ENCODE results near the gene PLEKHH3. TPM values are rescaled to one million over a fixed set of nuclear protein-coding genes. Genes with fewer than 3 reads are reported as not detected.
A peak's percentile ranks its signal among the peaks of the same experiment; 100 is the strongest.

Gene PLEKHH3
- total and polyA plus RNA-seq, 8 donors: 22.5 to 55.5 (median 35.0) TPM

DNA sequence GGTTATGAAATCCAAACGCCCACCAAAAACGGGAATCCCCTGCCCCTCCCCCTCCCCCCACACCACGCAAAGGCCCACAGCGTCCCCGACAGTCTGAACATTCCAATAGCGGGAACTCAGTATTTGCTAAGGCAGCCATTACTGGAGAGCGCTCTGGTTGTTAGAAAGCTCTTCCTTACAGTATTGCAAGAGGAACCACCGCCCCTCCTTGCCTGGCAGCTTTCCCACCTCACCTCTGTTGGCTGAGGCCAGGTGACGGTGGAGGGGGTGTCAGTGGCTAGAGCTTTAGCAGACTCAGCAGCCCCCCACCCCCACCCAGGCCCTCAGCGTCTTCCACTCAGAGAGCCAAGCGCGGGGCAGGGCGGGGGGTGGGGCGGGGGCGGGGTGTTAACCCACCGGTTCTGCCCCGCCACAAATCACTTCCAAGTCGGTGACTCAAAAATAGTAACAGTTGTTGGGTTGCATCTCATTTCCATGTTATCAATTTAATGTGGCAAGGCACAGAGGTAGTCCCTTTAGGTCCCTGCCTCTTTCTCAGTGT, 2.2 kb upstream of the PLEKHH3 start:
- H3K9me3 ChIP-seq: no peaks in the 10 kb centered on the region
- H3K27ac ChIP-seq: peak overlapping the region; percentile 91 to 92
- TF ChIP-seq, protein P1, sequence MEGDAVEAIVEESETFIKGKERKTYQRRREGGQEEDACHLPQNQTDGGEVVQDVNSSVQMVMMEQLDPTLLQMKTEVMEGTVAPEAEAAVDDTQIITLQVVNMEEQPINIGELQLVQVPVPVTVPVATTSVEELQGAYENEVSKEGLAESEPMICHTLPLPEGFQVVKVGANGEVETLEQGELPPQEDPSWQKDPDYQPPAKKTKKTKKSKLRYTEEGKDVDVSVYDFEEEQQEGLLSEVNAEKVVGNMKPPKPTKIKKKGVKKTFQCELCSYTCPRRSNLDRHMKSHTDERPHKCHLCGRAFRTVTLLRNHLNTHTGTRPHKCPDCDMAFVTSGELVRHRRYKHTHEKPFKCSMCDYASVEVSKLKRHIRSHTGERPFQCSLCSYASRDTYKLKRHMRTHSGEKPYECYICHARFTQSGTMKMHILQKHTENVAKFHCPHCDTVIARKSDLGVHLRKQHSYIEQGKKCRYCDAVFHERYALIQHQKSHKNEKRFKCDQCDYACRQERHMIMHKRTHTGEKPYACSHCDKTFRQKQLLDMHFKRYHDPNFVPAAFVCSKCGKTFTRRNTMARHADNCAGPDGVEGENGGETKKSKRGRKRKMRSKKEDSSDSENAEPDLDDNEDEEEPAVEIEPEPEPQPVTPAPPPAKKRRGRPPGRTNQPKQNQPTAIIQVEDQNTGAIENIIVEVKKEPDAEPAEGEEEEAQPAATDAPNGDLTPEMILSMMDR (IDR thresholded peaks at IDR 0.05): no peak
- peaks cover 0 to 56% of the 10 kb centered on the region in 2 donors for H3K27me3 ChIP-seq
- peak overlapping the region; percentile 39 to 86 for H3K4me3 ChIP-seq
- peaks cover 57 to 90% of the 10 kb centered on the region in 2 donors for H3K4me1 ChIP-seq
- ATAC-seq (peak; percentile 3), DNase-seq (peak in 3 of 4 donors; percentile 53 to 78 (median 72))
- intact Hi-C loops (cut with DNase I): loop anchor here in 1 of 2 donors (5.0 kb wide), 1 partner anchor 102 kb away; the partner anchor contains the start of gene PSMC3IP
- no peaks in the 10 kb centered on the region for H3K36me3 ChIP-seq

DNA sequence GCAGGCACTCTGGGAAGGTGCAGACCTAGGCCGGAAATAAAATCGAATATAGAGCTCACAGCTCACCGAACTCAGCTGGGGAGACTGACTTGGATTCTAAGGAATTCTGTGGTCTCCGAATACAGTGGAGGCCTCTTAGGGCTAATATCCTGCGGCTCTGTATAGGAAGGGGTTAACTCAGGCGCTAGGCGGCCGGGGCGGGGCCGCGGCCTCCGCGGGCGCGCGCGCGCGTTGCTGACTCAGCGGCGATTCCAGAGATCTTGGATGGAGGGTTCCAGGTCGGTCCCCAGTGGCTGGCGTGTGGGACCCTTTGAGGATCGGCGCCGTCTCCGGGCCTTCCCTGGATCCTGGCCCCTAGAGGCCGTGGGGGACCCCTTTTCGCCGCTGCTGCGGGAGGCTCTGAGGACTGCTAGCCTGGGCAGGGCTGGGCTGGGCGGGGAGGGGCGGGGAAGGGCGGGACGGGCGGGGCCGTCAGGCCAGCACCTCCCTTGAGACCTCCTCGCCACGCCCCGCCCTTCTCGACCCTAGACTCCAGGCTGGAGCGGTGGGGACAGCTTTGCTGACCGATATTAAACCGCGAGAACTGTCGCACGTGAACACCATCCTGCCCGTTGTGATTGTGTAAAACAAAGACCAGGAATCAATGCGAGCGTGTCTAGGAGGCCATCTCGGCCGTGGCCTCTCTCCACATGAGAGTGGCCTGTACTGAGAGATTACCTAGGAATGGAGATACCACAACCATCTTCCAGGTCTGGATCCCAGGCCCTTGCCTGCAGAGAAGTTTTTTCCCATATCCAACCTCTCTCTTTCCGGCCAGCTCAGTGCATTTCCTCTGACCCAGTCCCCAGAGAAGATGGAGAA, 1.4 kb upstream of the PLEKHH3 start:
- Histone ChIP-seq H3K4me1 (peaks cover 57 to 89% of the 10 kb centered on the region in 2 donors), H3K27ac (peak overlapping the region; percentile 91 to 92), H3K4me3 (peak overlapping the region; percentile 39 to 86), H3K27me3 (peaks cover 0 to 56% of the 10 kb centered on the region in 2 donors), H3K36me3 (peaks cover 0 to 4% of the 10 kb centered on the region in 2 donors), H3K9me3 (no peaks in the 10 kb centered on the region)
- ATAC-seq: peak; percentile 49
- intact Hi-C loops (cut with DNase I): loop anchor here in 1 of 2 donors (5.0 kb wide), 1 partner anchor 101 kb away; the partner anchor contains the start of gene PSMC3IP
- TF ChIP-seq, protein P1 (IDR thresholded peaks at IDR 0.05): no peak
- peak; percentile 92 to 94 (median 92) for DNase-seq

- Histone ChIP-seq H3K27ac (peak overlapping the region; percentile 91 to 92), H3K27me3 (peaks cover 0 to 56% of the 10 kb centered on the region in 2 donors), H3K4me3 (peak overlapping the region; percentile 86 to 90), H3K4me1 (peaks cover 50 to 80% of the 10 kb centered on the region in 2 donors), H3K36me3 (peaks cover 0 to 12% of the 10 kb centered on the region in 2 donors), H3K9me3 (no peaks in the 10 kb centered on the region)
- TF ChIP-seq, protein P1 (IDR thresholded peaks at IDR 0.05): no peak
- peak; percentile 69 for ATAC-seq
- DNase-seq: peak; percentile 98 to 100 (median 100)
- intact Hi-C loops (cut with DNase I): loop anchor here in 1 of 2 donors (5.0 kb wide), 1 partner anchor 100 kb away; the partner anchor contains the start of gene PSMC3IP
Measured at GRCh38 chr17:42677012-42677857, 441 bp upstream of the PLEKHH3 start.

DNA sequence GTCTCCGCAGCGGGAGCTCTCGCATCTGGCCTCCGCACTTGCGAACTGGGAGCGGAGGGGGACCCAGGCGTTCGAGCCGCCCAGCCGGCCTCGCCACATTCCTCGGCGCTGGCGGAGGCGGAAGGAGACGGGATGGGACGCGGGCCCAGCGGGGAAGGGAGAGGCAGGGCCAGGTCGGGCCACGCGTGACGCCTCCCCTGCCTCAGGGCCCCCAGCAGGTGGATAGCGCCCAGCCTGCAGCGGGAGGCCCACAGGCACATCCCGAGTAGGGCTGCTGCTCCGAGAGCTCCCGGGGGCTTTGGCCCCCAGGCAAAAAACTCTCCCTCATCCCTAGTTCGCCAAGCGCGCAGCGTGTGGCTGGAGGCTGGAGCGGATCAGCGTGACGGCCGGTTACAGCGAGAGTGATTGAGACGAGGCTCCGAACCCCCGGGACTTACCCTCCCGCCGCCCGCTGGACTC, 800 bp downstream of the PLEKHH3 start:
- ATAC-seq: peak; percentile 7
- H3K4me1 ChIP-seq: peaks cover 44 to 75% of the 10 kb centered on the region in 2 donors
- H3K27ac ChIP-seq: peak overlapping the region; percentile 80 to 86
- H3K27me3 ChIP-seq: peaks cover 0 to 59% of the 10 kb centered on the region in 2 donors
- intact Hi-C loops (cut with DNase I): loop anchor here in 1 of 2 donors (5.0 kb wide), 1 partner anchor 99 kb away; the partner anchor contains the start of gene PSMC3IP
- TF ChIP-seq, protein P1 (IDR thresholded peaks at IDR 0.05): no peak
- peak in 1 of 4 donors; percentile 91 for DNase-seq
- peaks cover 0 to 24% of the 10 kb centered on the region in 2 donors for H3K36me3 ChIP-seq
- H3K4me3 ChIP-seq: peak overlapping the region; percentile 86 to 90
- H3K9me3 ChIP-seq: no peaks in the 10 kb centered on the region
